Body of pancreas (tissue), 4 donors: ENCODE measurements around the gene TBCK. TPM values are rescaled to one million over a fixed set of nuclear protein-coding genes. Genes with fewer than 3 reads are reported as not detected.

Experiments
- ATAC-seq: fragments of 150-250 bp; one replicate; pipeline ENCODE4 v1.9.1; 2016
- DNase-seq, 4 donors: peaks; one replicate each; pipeline ENCODE4 v3.0.0-alpha.2; 2019
- H3K27ac ChIP-seq, 4 donors: fragments of 200-600 bp; sonication (generic); 1 replicate in 3 of 4; 2 replicates in 1 of 4; pipeline versions ENCODE4 v1.5.1 to v1.6.1; 2016 to 2019; ENCODE audit warnings: mild to moderate bottlenecking in 1 of 4, mixed read lengths in 1 of 4, moderate library complexity in 1 of 4
- H3K27me3 ChIP-seq, 2 donors: fragments of 200-600 bp; sonication (generic); one replicate each; pipeline ENCODE4 v1.6.0; 2016; ENCODE audit warnings: mild to moderate bottlenecking in 1 of 2
- H3K36me3 ChIP-seq, 2 donors: fragments of 200-600 bp; sonication (generic); replicated peaks in 1 of 2; 2 replicates each; pipeline ENCODE4 v1.5.1; 2016; ENCODE audit warnings: low read depth in 2 of 2; ENCODE audit not compliant: insufficient read depth in 1 of 2
- H3K4me1 ChIP-seq: fragments of 200-600 bp; sonication (generic); one replicate; pipeline ENCODE4 v1.6.0; 2016
- H3K4me3 ChIP-seq, 2 donors: fragments of 200-600 bp; sonication (generic); 1 replicate in 1 of 2; 2 replicates in 1 of 2; pipeline ENCODE4 v1.5.1; 2016 to 2019
- H3K9me3 ChIP-seq, 3 donors: fragments of 200-600 bp; sonication (generic); 1 replicate in 2 of 3; 2 replicates in 1 of 3; pipeline ENCODE4 v1.5.1; 2016
- CTCF ChIP-seq, 7 experiments: fragments of 450-650 bp in 4 of 7; fragments of 200-600 bp in 3 of 7; sonication (generic) in 3 of 7; IDR thresholded peaks; one replicate each; pipeline ENCODE4 v1.5.1; 2016 to 2019; ENCODE audit warnings: antibody characterized with exemption in 7 of 7
- POLR2A ChIP-seq, 3 donors: fragments of 450-650 bp; IDR thresholded peaks; one replicate each; pipeline ENCODE4 v1.6.1; 2016; ENCODE audit warnings: antibody characterized with exemption in 3 of 3, mild to moderate bottlenecking in 2 of 3
- WGBS, 2 donors: methylation state at CpG; one replicate each; pipeline ENCODE4 v1.1.5; 2017; 5-methylcytosine and 5-hydroxymethylcytosine counted together
- intact Hi-C: fragments of 100-400 bp; cut with DNase I; formaldehyde crosslinking; loops from one replicate; pipeline ENCODE4 v1.15.1; 2023
- total RNA-seq, 2 donors: library from RNA; depleted of rRNA; stranded (reverse); fragments of >200 nt; gene quantifications; one replicate each; pipeline ENCODE4 v1.1.0, GENCODE V29; 2016

Gene TBCK
- total RNA-seq, 2 donors from 2014 or later: 24.7 to 28.5 TPM

GRCh38 chr4:106046083-106046482 lies 269.9 kb downstream of the TBCK start:
- no peak for TF ChIP-seq POLR2A (IDR thresholded peaks at IDR 0.05)
- TF ChIP-seq CTCF (IDR thresholded peaks at IDR 0.05): no peak
- Histone ChIP-seq H3K27me3 (no peaks in the 10 kb centered on the region), H3K4me1 (no peaks in the 10 kb centered on the region), H3K36me3 (peaks cover 0 to 1% of the 10 kb centered on the region in 2 donors), H3K9me3 (no peaks in the 10 kb centered on the region), H3K27ac (no peak overlapping the region), H3K4me3 (no peak overlapping the region)
- WGBS, 2 donors: 94 to 96% methylated on average over 3 of the region's 3 CpGs
- DNase-seq (no peak), ATAC-seq (no peak)
- intact Hi-C loops: no loop called here

- no peak overlapping the region for H3K27ac ChIP-seq
- 76 to 90% methylated on average over 2 of the region's 2 CpGs for WGBS, 2 donors
- intact Hi-C loops: no loop called here
- peaks cover 6% of the 10 kb centered on the region for H3K4me1 ChIP-seq
- H3K36me3 ChIP-seq: peaks cover 0 to 1% of the 10 kb centered on the region in 2 donors
- ATAC-seq: no peak
- no peaks in the 10 kb centered on the region for H3K9me3 ChIP-seq
- H3K27me3 ChIP-seq: no peaks in the 10 kb centered on the region
- TF ChIP-seq POLR2A (IDR thresholded peaks at IDR 0.05) (no peak), CTCF (IDR thresholded peaks at IDR 0.05) (no peak)
- DNase-seq: no peak
- no peak overlapping the region for H3K4me3 ChIP-seq
These were observed 274.6 kb downstream of the TBCK start for GRCh38 chr4:106041294-106042002.

GRCh38 chr4:106039796-106040195 lies 276.2 kb downstream of the TBCK start:
- no peaks in the 10 kb centered on the region for H3K27me3 ChIP-seq
- H3K4me3 ChIP-seq: no peak overlapping the region
- TF ChIP-seq CTCF (IDR thresholded peaks at IDR 0.05) (no peak), POLR2A (IDR thresholded peaks at IDR 0.05) (no peak)
- no peak overlapping the region for H3K27ac ChIP-seq
- ATAC-seq (no peak), DNase-seq (no peak)
- H3K9me3 ChIP-seq: no peaks in the 10 kb centered on the region
- H3K36me3 ChIP-seq: no peaks in the 10 kb centered on the region
- intact Hi-C loops: no loop called here
- WGBS, 2 donors: 51% methylated on average over 3 of the region's 3 CpGs
- H3K4me1 ChIP-seq: peaks cover 10% of the 10 kb centered on the region

- TF ChIP-seq CTCF (IDR thresholded peaks at IDR 0.05): no peak
- TF ChIP-seq POLR2A (IDR thresholded peaks at IDR 0.05): no peak
- no peak for DNase-seq
- intact Hi-C loops: no loop called here
These were observed 277.1 kb downstream of the TBCK start for GRCh38 chr4:106038908-106039307.

GRCh38 chr4:106038012-106038411 lies 278.0 kb downstream of the TBCK start:
- no peak for ATAC-seq
- TF ChIP-seq CTCF (IDR thresholded peaks at IDR 0.05) (no peak), POLR2A (IDR thresholded peaks at IDR 0.05) (no peak)
- WGBS, 2 donors: 13 to 31% methylated on average over 2 of the region's 2 CpGs

More at GRCh38 chr4:106038908-106039307, 277.1 kb downstream of the TBCK start:
- 69 to 73% methylated on average over 2 of the region's 2 CpGs for whole genome bisulfite sequencing, 2 donors
- no peak for ATAC-seq
- Histone ChIP-seq H3K36me3 (no peaks in the 10 kb centered on the region), H3K9me3 (no peaks in the 10 kb centered on the region), H3K27ac (no peak overlapping the region), H3K4me3 (no peak overlapping the region), H3K4me1 (peaks cover 10% of the 10 kb centered on the region), H3K27me3 (no peaks in the 10 kb centered on the region)

More at GRCh38 chr4:106038012-106038411, 278.0 kb downstream of the TBCK start:
- H3K36me3 ChIP-seq: no peaks in the 10 kb centered on the region
- H3K27ac ChIP-seq: no peak overlapping the region
- no peaks in the 10 kb centered on the region for H3K27me3 ChIP-seq
- no peaks in the 10 kb centered on the region for H3K9me3 ChIP-seq
- peaks cover 10% of the 10 kb centered on the region for H3K4me1 ChIP-seq
- no peak for DNase-seq
- H3K4me3 ChIP-seq: no peak overlapping the region
- intact Hi-C loops: no loop called here
